NCI-H2171 treated with DMSO at 0.1 percent for 48 hours (cell line): ENCODE results near the gene COL25A1.
A peak's percentile ranks its signal among the peaks of the same experiment; 100 is the strongest.

Source experiments
- DNase-seq: peaks from one replicate; lab custom pipeline; 2025; lab: John Stamatoyannopoulos, UW

The COL25A1 gene

GRCh38 chr4:109214622-109215301 lies 87.7 kb downstream of the COL25A1 start:
- no peak for DNase-seq

DNA sequence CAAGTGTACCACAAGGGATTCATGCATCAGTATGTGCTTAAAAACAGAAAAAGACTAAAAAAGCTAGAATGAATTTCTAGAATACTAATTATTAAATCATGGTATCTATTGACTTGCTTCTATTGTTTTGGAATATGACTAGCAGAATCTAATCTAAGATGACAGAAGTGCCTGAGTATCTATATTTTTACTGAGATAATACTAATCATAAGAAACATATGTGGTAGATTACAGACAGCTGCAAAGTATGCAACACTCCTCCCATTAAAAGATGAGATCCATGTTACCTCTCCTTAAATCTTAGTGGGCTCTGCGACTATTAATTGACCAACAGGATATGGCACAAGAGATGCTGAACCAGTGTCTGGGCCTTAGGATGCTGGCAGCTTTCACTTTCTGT lies 89.4 kb downstream of the COL25A1 start:
- DNase-seq = no peak

GRCh38 chr4:109211671-109212070 lies 90.8 kb downstream of the COL25A1 start:
- DNase-seq = no peak

- no peak for DNase-seq
These were observed 92.8 kb downstream of the COL25A1 start for GRCh38 chr4:109209647-109210046.

DNA sequence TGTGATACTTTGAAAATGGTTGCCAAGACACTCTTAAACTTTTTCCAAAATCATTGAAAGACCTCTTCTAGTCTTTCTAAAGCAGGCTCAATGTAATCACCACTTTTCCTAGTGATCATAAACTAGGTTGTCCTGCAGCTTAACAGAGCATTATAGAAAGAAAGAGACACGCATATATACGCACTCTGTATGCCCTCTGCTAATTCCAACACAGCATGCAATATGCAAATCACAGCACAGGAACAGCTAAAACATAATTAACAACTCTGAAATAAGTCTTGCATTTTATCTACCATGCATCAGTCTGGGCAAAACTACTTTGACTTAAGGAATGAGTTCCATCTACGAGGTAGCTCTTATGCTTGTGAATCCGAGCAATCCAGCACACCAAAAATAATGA lies 94.6 kb downstream of the COL25A1 start:
- no peak for DNase-seq

GRCh38 chr4:109207061-109207460 lies 95.4 kb downstream of the COL25A1 start:
- DNase-seq = peak; percentile 87

- peak; percentile 32 for DNase-seq
These were observed 95.8 kb downstream of the COL25A1 start for GRCh38 chr4:109206620-109207019.

GRCh38 chr4:109205186-109205585 lies 97.3 kb downstream of the COL25A1 start:
- DNase-seq = no peak

GRCh38 chr4:109199585-109199984 lies 102.9 kb downstream of the COL25A1 start:
- DNase-seq = no peak

GRCh38 chr4:109195646-109196045 lies 106.8 kb downstream of the COL25A1 start:
- no peak for DNase-seq

DNA sequence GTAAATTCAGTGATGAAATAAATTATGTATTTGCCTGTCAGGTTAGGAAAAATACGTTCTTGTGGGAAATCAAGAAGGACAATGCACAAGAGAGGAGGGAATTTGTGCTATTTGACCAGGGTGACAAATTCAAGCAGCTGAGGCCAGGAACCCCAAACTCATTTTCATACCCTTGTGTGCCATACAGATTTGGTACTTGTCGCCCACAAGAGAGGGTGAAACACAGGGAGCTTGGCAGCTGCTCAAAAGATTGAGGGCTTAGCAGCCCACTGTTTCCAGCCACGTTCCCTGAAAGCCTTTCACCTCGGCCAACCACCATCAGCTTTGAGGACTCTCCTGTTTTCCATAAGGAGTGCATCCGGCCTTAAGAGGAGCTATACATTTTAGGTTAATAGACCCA lies 111.2 kb downstream of the COL25A1 start:
- no peak for DNase-seq

GRCh38 chr4:109186458-109186945 lies 116.0 kb downstream of the COL25A1 start:
- DNase-seq = no peak

DNA sequence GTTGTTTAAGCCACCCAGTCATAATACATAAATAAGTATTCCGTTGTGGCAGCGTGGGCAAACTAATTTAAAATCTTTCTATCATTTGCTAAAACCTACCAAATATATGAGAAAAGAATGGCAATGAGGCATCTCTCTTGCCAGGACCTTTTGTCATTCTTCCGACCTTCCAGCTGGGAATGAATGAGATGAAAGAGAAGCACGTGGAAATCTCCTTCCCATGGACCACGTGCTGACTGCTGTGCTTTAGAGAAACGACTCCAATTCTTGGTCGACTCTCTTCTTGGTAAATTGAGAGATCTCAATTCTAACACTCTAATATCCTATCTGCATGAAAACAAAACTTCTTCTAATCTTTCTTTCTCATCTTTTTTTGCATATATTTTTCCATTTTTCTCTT lies 116.5 kb downstream of the COL25A1 start:
- DNase-seq = no peak

GRCh38 chr4:109185548-109185947 lies 116.9 kb downstream of the COL25A1 start:
- DNase-seq = no peak

DNA sequence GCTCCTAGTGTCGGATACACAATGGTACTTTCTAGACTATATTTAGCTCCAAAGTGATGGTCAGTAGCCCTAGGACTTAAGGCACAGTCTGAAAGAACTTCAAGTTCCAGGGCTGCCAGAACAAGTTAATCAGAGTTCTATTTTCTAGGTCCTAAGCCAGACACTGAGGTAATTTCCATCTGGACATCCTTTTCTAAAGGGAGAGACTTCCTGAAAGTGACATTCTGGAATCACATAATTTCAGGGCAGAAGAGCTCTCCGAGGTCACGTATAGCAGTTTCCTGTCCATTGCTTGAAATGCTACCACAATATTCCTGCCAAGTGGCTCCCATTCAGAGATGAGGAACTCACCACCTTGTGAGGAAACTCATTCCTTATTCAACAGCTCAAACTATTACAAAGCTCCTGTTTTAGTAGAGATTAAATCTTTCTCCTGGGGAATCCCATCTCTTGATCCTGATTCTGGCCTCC lies 117.9 kb downstream of the COL25A1 start:
- no peak for DNase-seq

DNA sequence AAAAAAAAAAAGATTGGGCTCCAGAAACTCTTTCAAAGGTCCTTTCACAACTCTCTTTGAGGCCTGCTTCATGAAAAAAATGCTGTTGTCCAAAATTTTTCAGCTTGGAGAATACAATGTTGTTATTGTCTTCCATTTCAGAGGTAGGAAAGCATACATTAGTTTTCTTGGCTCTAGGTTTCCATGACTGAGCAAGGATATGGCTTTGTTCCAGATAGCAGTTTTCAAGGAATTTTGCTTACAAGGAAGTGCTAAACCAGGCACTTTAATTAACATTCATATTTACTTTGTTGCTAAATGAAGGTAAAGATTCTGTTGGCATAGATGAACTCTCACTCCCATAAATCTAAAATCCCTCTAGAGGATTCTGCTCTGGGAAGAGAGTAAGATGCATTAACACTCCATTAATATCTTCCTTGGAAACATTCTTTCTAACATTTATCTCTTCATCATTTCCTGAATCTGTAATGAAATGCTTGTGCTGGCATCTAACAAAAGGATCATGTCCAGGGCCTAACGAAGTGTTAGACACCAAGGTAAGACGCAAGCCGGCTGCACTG lies 118.4 kb downstream of the COL25A1 start:
- DNase-seq = no peak

- DNase-seq = no peak
These were observed 119.8 kb downstream of the COL25A1 start for GRCh38 chr4:109182696-109183095.

GRCh38 chr4:109179061-109179460 lies 123.4 kb downstream of the COL25A1 start:
- no peak for DNase-seq

DNA sequence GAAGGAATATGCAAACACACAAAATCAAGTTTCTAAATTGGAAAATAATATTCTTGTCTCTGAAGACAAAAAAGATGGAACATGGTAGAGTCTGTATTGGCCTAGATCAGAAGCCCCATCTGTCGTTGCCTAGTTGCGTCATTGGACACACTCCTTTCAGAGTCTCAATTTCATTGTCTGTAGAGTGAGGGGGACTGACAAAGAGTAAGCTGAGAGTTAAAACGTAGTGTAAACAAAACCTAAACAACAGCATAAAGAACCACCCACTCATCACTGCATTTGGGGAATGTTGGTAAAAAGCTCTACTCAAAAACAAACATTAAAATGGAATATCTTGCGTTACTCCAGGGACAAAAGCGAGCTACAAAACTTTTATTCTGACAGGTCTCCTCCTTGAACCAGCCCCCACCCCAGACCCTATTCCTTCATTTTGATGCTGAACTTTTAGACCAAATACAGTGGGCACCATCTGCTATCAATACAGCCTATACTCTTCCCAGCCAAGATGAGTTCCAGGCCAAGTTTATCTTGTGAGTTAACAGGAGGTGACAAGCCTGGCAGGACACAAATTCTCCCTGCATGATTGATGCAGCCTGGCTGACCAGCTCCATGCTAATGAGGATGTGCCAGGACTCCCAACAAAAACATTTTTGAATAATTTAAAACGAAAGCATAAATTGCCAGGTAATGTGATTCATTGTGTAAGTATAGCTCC lies 125.2 kb downstream of the COL25A1 start:
- DNase-seq = no peak

DNA sequence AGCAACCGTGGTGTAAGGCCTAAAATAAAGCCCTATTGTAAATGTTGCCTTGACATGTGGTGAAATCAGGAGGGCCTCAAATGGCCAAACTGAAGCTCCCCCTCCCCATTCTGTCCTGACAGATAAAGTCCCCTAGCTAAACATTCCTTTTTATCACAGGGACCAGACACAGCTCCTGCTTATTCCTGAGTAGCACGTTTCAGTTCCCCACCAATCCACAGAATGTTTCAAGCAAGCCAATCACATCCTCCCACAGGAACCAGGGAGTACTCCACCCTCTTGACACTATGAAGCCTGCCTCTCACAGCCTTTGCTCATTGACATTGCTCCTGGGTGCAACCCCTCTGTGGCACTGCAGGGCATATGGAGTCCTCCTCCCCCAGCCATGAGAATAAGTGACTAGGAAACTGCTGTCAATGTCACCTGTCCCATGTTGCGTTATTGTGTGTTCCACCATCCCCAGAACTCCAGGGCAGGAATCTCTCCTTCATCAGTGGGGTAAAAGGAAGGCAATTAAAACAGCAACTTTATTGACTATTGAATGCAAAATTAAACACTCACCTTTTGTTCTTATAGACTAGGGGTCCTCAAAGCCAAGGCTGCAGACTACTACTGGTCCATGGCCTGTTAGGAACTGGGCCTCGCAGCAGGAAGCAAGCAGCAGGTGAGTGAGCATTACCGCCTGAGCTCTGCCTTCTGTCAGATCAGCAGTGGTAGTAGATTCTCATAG lies 128.1 kb downstream of the COL25A1 start:
- DNase-seq = no peak

DNA sequence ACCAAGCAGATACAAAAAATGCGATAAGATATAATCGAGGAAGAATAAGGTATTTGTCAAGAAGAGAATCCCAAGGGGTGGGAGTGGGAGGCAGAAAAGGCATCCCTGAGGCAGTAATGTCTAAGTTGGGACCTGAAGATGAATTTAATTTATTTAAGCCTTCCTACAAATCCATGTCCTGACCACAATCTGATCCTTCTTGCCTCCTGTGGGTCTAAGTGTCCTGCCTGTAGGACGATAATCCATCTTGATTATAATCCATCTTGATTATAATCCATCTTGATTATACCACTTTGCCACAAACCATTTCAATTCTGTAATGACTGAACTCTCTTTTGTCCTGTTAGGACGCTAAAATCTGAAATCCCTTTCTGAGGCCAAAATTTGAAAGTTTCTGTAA lies 130.2 kb downstream of the COL25A1 start:
- no peak for DNase-seq

DNA sequence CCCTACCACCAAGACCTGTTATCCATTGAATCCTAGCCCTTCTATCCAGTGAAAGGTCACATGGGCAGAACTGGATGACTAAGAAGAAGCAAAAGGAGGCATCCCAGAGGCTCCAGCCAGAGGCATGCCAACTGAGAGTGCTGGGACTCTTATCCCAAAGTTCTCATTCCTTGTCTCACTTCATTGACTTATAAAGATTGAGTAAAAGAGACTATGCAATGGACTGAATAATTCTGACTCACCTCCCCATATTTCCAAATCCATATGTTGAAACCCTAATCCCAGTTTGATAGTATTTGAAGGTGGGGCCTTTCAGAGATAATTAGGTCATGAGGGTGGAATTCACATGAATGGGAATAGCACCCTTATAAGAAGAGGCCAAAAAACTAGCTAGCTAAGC lies 131.4 kb downstream of the COL25A1 start:
- DNase-seq = no peak
